NCI-H82 treated with DMSO at 0.1 percent for 48 hours (cell line): ENCODE data around the gene PPIL6.

Experiments used
- DNase-seq: peaks from one replicate; lab custom pipeline; 2025; ENCODE audit not compliant: unreplicated experiment; lab: John Stamatoyannopoulos, UW

PPIL6 gene

DNA sequence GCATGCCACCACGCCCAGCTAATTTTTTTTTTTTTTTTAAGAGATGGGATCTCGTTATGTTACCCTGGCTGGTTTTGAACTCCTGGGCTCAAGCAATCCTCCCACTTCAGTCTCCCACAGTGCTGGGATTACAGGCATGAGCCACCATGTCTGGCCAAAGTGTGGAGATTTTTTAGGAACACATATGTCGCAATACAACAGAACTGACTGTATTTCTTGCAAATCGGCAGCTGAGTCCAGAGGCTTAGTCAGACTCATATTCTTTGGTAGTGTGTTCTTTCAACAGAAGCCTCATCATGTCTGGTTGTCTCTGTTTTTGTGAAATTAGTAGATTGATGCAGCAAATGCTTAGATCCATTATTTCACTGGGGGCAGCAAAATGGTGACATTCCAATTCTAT, 34.2 kb downstream of the PPIL6 start:
- no peak for DNase-seq

DNA sequence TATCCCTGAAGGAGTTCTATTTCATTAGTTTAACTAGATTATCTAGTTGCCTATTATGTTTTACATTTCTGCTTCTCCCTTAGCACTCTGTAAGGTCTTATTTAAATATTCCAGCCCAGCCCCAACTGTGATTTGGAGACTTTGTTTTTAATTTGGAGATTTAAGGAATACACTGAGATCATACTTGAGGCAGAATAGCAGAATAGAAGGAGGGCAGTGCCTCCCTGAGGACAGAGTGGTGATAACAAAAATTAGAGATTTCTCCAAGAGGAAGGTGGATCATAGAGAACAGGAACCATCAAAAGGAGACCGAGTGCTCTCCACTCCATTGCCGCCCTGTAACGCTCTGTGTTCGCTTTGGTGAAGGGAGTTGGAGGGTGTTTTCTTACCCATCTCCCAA, 43.4 kb downstream of the PPIL6 start:
- DNase-seq, result no peak

DNA sequence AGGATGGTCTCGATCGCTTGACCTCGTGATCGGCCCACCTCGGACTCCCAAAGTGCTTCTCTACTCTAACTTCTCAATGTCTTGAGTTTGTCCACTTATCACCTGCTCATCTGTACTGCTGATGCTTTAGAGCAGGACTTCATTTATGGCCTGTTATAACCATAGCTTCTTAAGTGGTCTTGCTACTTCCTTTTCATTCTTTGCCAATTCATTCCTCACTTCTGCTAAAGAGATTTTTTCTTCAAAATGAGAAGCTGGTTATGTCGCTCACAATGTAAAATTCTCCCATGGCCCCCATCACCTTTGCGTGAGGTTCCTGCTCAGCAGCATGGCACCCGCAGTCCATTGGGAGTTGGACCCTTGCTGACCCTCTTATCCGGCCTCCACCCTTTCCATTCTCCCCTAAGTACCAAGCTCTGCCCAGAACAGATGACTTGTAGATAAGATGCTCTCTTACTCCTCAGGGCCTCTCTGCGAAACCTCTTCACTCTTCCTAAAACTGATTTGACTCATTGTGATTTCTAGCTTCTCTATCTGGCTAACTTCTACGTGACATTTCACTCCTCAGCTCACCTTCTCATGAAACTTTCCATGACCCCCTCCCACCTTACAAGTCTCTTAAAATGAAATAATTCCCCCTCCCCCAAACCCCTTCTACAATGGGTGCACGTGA, 44.2 kb downstream of the PPIL6 start:
- no peak for DNase-seq

GRCh38 chr6:109393886-109394281, 46.5 kb downstream of the PPIL6 start:
- no peak for DNase-seq

DNA sequence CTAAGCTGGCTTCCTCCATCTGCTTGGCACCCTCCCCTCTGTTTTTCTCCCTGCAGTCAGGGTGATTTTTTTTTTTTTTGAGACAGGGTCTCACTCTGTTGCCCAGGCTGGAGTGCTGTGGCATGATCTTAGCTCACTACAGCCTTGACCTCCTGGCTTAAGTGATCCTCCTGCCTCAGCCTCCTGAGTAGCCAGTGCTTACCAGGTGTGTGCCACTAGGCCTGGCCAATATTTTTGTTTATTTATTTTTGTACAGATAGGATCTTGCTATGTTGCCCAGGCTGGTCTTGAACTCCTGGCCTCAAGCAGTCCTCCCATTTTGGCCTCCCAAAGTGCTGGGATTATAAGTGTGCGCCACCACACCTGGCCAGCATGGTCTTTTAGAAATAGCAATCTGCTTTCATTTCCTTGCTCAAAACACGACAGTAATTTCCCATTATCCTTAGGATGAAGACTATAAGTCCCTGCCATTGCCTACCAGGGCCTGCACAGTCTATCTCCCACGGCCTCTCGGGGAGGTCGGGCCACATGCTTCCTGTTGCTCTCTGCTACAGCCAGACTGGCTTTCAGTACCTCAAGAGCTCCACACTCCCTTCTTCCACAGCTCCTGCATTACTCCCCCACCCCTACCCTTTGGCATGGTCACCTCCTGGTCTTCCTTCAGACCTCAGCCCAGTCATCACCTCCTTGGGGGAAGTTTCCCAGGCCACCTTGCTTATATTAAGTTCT, 47.1 kb downstream of the PPIL6 start:
- DNase-seq, result no peak

GRCh38 chr6:109389650-109390274, 50.7 kb downstream of the PPIL6 start:
- DNase-seq, result no peak

DNA sequence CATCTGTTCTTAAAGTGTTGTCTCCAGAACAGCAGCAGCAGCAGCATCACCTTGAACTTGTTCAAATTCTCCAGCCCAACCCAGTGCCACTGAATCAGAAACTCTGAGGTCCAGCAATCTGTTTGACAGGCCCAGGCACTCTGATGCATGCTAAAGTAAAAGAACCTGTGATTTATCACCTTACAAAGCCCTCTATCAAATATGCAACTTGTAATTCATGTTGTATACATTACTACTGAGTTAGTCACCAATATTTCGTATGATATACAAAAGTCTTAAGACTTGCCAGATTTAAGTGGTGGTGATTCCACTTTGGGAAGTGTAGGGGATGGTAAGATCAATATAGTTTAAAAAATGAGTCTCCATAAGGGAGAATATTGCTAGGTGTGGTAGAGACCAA, 52.2 kb downstream of the PPIL6 start:
- DNase-seq, result no peak

DNA sequence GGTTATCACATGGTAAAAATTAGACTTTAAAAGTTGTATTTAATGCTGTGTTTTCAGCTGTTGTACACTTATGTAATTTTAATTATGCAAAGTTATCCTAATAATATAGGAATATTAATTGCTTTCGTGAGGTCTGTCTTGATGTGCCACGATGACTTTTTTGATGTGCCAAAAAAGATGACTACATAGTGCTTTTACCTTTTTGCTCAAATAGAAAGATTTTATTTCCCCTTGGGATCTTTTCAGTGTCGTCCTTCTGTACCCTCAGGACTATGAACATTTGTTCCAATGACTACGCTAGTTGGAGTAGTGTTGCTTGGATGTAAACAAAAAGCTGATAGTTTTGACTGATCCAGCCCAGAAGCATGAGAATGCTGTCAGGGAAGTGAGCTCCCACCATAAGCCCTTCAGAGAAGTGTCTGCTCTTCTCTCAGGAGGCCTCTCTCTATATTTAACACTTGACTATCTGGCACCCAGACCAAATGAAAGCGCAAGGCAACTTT, 56.9 kb downstream of the PPIL6 start:
- no peak for DNase-seq

DNA sequence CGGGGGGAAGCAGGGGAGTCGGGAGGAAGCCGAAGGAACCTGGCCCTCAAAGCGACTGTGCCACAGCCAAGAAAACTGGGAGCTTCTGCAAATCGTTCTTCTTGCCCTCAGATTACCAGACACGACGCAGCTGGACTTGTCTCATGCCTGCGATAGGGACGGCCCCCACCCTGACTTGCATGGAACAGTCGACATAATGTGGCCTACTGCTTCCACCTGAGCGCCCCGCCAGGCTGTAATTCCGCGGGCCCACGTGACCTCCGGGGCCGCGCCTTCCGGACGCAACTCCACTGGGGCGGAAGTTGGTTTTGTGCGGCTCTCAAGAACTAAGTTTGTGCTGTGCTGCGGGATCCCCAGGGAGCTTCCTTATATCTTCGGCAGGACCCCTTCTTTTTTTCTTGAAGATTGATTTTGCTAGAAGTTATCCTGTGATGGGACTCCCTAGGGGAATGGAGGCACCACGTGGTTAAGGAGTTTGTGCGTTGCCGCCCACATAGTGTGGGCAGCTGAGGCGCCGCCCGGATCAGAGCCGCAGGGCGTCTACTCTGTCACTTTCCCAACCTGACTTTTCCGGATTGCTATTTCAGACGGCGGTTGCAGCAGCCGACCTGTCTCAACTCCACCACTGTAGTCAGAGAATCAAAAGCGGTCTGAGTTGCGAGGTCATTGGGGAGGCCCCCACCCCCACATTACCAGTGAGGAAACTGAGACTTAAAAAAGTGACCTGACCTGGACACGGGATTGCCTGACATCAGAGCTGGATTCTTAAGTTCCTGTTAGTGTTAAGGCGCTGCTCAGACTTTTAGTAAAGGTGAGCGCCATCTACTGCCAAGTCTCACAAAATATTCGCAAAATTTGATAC, 57.6 kb downstream of the PPIL6 start:
- DNase-seq, result peak; percentile 90

GRCh38 chr6:109381747-109382575, 58.5 kb downstream of the PPIL6 start, which contains the start of gene CD164:
CD164 (minus strand) TSS chr6:109382467; CDS start chr6:109382378, 89 bp downstream.
- peak; percentile 87 for DNase-seq

- no peak for DNase-seq
Measured at GRCh38 chr6:109381061-109381746, 59.2 kb downstream of the PPIL6 start.

DNA sequence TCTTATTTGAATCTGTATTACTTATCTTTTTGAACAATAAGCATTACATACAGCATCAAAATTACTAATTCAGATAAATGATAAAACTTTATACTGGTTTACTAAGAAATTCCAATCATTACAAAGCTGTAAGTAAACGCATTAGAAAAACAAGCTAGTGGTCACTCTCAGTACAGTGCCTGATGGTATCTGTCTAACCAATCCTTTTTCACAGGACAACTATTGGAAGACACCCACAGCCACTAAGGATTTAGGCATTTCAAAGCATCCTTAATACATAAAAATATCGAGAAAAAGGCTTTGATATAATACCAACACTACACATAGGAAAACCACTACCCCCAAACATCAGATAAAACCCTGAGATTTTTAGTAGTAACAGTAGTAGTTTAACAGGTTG, 60.7 kb downstream of the PPIL6 start:
- DNase-seq, result no peak

GRCh38 chr6:109377717-109378116, 62.7 kb downstream of the PPIL6 start:
- no peak for DNase-seq

- no peak for DNase-seq
Measured at GRCh38 chr6:109374326-109374892, 66.0 kb downstream of the PPIL6 start.

DNA sequence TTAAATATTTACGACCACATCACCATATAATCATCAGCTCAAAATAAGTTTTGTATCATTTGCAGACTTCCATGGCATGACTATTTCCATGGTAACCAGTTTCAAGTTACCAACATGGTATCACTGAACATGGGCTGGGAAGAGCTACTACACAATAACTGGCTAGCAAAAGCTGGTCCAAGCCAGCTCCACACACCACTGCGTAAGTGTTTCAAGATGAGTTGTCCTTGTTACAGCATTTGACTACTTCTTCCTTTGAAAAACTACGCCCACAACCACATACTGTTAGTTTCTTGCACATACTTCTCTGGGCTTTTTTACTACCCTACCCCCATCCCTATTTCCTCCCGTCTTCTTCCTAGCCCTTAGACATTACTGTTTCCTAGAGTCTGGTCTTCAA, 66.7 kb downstream of the PPIL6 start:
- DNase-seq, result no peak

DNA sequence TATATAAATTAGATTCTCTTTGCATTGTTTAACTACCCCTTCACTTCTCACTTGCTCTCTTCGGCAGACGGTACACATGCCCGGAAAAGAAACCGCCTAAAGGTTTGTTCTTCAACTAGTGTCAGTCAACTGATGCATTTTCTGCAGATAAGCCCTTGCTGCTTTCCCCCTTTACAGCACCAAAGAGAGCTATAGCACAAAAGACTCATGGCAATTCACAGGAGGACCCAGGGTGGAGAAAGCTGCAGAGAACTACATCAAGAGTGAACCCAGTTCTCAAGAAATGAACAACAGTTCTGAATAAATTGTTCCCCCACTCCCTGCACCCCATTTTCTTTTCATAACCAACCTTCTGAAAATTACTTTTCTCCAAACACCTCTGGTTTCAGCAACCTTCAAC, 67.1 kb downstream of the PPIL6 start:
- no peak for DNase-seq

GRCh38 chr6:109372130-109372529, 68.3 kb downstream of the PPIL6 start:
- DNase-seq, result no peak

- no peak for DNase-seq
Measured at GRCh38 chr6:109370792-109371191, 69.6 kb downstream of the PPIL6 start.

GRCh38 chr6:109370336-109370735, 70.1 kb downstream of the PPIL6 start:
- no peak for DNase-seq
